ENCODE results near the gene PRSS3. TPM values are rescaled to one million over a fixed set of nuclear protein-coding genes. Genes with fewer than 3 reads are reported as not detected.
"Not testable (repeated sequence)": the region's sequence is repeated elsewhere in the genome, so short reads cannot be mapped to it uniquely, and the experiment has no call there.

PRSS3 gene
- polyA plus RNA-seq, 6 donors from 2014 or later: not detected

DNA sequence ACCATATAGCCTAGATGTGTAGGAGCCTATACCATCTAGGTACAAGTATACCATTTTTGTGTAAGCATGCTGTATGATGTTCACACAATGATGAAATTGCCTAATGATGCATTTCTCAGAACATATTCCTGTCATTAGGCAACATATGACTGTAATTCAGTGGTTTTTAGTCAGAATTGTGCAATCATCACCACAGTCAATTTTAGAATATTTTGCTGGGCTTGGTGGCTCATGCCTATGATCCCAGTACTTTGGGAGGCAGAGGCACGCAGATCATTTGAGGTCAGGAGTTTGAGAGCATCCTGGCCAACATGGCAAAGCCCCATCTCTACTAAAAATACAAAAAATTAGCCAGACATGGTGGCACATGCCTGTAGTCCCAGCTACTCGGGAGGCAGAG is 40.9 kb downstream of the PRSS3 start:
- not testable (repeated sequence) for H3K27me3 Mint-ChIP-seq; ATAC-seq (ENCODE audit: low read depth in 2 of 2); H3K36me3 Mint-ChIP-seq; DNase-seq; H3K9me3 Mint-ChIP-seq
- H3K27ac Mint-ChIP-seq: peak overlapping the region in 2 of 6 donors; percentile 67 to 82
- H3K4me3 Mint-ChIP-seq: peak overlapping the region in 3 of 8 donors; percentile 20 to 63 (median 47)
- peaks cover 34 to 70% (median 61%) of the 10 kb centered on the region in 3 donors for H3K4me1 Mint-ChIP-seq

- no peaks in the 10 kb centered on the region for H3K27me3 Mint-ChIP-seq
- H3K4me3 Mint-ChIP-seq: peak overlapping the region in 3 of 8 donors; percentile 18 to 83 (median 48)
- no peak for DNase-seq
- ATAC-seq (ENCODE audit: low read depth in 2 of 2): no peak
- peak overlapping the region in 5 of 6 donors; percentile 10 to 85 (median 34) for H3K27ac Mint-ChIP-seq
- peaks cover 42 to 76% (median 70%) of the 10 kb centered on the region in 3 donors for H3K4me1 Mint-ChIP-seq
- H3K9me3 Mint-ChIP-seq: no peaks in the 10 kb centered on the region
- H3K36me3 Mint-ChIP-seq: no peaks in the 10 kb centered on the region
Measured at GRCh38 chr9:33837138-33837537, 41.8 kb downstream of the PRSS3 start.

DNA sequence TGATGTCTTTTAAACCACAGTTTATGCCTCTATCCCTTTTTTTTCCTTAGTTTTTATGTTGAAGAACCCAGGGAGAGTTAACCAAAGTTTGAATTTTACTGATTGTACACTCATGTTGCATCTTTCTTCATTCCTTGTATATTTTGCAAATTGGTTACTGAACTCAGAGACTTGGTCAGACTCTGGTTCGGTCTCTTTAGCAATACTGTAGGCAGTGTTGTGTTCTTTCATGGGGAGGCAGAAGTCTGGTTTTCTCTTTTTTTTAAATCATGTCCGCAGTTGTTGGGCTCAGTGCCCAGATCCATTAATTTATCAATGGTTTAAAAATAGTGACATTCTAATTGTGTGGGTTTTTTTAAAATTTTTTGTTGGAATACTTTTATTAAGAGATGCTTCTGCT is 45.0 kb downstream of the PRSS3 start:
- Mint-ChIP-seq H3K27ac (peak overlapping the region in 4 of 6 donors; percentile 17 to 75 (median 45)), H3K36me3 (no peaks in the 10 kb centered on the region), H3K9me3 (no peaks in the 10 kb centered on the region), H3K27me3 (no peaks in the 10 kb centered on the region), H3K4me1 (peaks cover 45 to 84% (median 80%) of the 10 kb centered on the region in 3 donors), H3K4me3 (no peak overlapping the region)
- no peak for ATAC-seq (ENCODE audit: low read depth in 2 of 2)
- no peak for DNase-seq

DNA sequence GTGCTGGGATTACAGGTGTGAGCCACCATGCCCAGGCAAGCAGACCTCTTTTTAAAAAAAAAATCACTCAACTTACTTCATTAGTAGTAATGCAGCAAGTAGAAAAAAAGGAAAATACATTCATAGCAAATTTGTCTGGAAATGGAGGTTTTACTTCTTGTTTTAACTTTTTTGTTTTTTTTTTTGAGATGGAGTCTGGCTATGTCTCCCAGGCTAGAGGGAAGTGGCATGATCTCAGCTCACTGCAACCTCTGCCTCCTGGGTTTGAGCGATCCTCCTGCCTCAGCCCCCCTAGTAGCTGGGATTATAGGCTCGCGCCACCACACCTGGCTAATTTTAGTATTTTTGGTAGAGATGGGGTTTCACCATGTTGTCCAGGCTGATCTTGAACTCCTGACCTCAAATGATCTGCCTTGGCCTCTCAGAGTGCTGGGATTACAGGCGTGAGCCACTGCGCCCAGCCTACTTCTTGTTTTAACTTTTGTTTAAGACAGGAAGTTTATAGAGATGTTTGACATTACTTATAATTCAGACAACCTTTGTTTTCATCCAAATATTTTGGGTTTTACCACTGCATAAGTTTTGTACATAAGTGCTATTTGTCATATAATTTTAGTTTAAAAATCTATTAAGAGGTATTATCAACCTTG is 48.1 kb downstream of the PRSS3 start:
- Mint-ChIP-seq H3K27ac (peak overlapping the region in 5 of 6 donors; percentile 76 to 93 (median 82)), H3K27me3 (no peaks in the 10 kb centered on the region), H3K4me1 (peaks cover 44 to 83% (median 78%) of the 10 kb centered on the region in 3 donors), H3K4me3 (peak overlapping the region in 5 of 8 donors; percentile 10 to 66 (median 44)), H3K36me3 (no peaks in the 10 kb centered on the region), H3K9me3 (no peaks in the 10 kb centered on the region)
- DNase-seq (no peak), ATAC-seq (ENCODE audit: low read depth in 2 of 2) (peak; percentile 34 to 55)

- DNase-seq (no peak), ATAC-seq (ENCODE audit: low read depth in 2 of 2) (no peak)
- Mint-ChIP-seq H3K36me3 (no peaks in the 10 kb centered on the region), H3K9me3 (no peaks in the 10 kb centered on the region), H3K27ac (peak overlapping the region in 3 of 6 donors; percentile 31 to 65 (median 32)), H3K4me3 (no peak overlapping the region), H3K27me3 (no peaks in the 10 kb centered on the region), H3K4me1 (peaks cover 37 to 76% (median 66%) of the 10 kb centered on the region in 3 donors)
Measured at GRCh38 chr9:33846231-33846630, 50.9 kb downstream of the PRSS3 start.

- not testable (repeated sequence) for ATAC-seq (ENCODE audit: low read depth in 2 of 2); DNase-seq; H3K27me3 Mint-ChIP-seq; H3K9me3 Mint-ChIP-seq; H3K36me3 Mint-ChIP-seq
- Mint-ChIP-seq H3K4me1 (peaks cover 28 to 63% (median 60%) of the 10 kb centered on the region in 3 donors), H3K4me3 (peak overlapping the region in 2 of 8 donors; percentile 35 to 66), H3K27ac (peak overlapping the region in 4 of 6 donors; percentile 32 to 96 (median 64))
Measured at GRCh38 chr9:33847894-33848205, 52.5 kb downstream of the PRSS3 start.

Other genes with a start within 250 kb of the PRSS3 start
- gene UBE2R2, start 21.6 kb downstream of the PRSS3 start, polyA plus RNA-seq (ENCODE audit: low read depth in 6 of 6): 10 to 100 TPM; 26.5 to 33.6 (median 28.9) TPM